GOT3 (cell line): ENCODE measurements around the gene SLC13A3.

Experiments used
- DNase-seq: peaks from one replicate; lab custom pipeline; 2025; ENCODE audit warnings: mixed read lengths; lab: John Stamatoyannopoulos, UW

SLC13A3 gene

GRCh38 chr20:46575937-46576461 is 75.3 kb downstream of the SLC13A3 start:
- no peak for DNase-seq

DNA sequence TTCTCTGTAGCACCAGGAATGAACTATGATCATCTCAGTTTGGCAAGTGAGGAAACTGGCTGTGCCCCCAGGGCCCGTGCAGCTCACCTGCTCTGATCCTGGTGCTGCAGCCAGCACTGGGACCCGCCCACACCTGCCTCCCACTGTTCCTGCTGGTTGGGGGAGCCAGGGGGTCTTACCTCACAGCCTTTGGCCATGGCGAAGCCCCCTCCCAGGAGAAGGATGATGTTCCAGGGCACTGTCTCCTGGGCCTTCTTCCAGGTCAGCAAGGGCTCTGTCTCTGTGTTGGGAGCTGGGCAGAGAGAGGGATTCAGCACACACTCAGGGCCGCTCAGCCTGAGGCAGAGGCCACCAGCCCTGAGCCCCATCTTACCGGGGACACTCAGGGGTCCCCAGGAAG is 75.9 kb downstream of the SLC13A3 start:
- DNase-seq = no peak

DNA sequence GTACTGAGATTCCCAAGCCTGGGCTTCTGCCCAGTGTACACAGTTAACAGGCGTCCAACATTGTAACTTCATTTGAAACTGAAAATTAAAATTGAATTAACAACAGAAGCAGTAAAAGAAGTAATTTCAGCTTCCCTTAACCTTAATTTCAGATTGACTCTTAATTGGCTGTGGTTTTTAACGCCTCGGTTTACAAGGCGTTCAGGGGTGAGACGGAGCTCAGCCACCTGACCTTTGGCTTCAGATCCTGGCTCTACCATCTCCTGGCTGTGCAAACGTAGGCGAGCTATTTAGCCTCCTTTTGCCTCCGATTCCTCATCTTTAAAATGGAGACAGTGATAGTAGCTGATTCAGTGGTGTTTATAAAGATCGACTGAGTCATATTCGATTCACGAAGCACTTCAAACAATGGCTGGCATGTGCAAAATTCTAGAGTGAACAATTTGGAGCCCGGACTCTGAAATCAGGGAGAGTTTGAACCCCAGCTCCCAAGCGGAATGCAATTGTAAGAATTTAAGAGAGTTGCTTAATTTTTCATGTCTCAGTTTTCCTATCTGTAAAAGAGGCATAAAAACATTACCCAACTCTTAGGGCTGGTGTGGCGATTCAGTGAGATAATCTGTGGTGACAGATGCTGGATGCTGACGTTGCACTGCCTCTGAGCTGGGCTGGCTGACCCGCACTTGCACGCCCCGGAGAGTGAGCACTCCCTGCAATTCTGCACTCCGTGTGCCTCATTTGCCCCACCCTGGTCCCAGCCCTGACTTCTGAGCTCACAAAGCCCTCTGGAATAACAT is 77.3 kb downstream of the SLC13A3 start:
- DNase-seq = no peak

DNA sequence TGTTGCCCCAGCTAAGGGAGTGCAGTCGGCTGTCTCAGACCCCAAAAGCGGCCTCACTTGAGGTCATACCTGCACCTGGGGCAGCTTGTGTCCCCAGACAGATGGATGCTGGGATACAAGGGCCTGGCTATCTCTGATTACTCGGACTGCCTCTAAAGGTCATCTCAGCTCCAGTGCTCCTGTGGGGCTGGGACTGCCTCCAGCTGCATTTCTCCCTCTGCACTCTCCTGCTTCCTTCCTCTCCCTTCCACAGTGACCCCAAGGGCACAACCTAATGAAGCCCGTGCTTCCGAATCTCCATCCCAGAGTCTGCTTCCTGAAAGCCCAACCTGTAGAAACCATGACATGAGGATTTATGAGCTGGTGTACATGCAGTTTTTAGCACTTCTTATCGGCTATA is 78.0 kb downstream of the SLC13A3 start:
- DNase-seq = no peak

GRCh38 chr20:46572790-46573189 is 78.5 kb downstream of the SLC13A3 start:
- DNase-seq = no peak

- no peak for DNase-seq
Measured at GRCh38 chr20:46572153-46572552, 79.1 kb downstream of the SLC13A3 start.

DNA sequence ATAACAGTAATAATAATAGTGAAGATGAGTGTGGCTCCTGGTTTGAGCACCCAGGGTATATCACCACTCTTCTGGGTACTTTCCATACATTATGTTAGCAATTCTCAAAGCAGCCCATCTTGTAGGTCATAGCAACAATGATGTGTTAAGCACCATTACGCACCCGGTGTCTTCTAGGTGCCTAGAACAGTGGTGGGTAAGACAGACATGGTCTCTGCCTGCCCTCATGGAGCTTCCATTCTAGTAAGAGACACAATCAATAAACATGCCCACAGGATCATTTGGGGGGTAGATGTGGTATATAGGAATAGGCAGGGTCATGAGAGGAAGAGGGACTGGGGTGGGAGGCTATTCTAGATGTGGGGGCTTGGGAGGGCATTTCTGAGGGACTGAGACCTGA is 79.8 kb downstream of the SLC13A3 start:
- DNase-seq = no peak

- DNase-seq = no peak
Measured at GRCh38 chr20:46570956-46571355, 80.3 kb downstream of the SLC13A3 start.

- DNase-seq = no peak
Measured at GRCh38 chr20:46569961-46570360, 81.3 kb downstream of the SLC13A3 start.

DNA sequence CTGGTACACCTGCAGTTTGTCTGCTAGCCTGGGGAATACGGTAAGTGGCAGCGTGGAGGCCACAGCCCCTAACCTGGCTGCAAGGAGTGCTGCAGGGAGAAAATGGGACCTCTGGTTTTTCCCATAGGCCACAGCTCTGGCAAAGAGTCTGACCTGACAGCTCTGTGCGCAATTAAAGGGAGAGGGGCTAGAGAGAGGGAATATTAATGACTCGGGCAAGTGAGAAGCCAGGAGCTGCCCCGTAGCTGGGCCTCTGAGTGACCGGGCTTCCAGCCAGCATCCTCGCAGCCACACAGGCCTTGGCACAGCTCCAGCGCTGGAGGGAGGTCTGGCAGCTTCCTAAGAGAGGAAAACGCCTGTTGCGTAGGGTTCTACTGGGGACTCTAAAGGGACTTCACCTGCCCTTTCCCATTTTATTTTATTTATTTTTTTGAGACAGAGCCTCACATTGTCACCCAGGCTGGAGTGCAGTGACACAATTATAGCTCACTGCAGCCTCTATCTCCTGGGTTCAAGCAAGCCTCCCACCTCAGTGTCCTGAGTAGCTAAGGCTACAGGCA is 82.6 kb downstream of the SLC13A3 start:
- DNase-seq = peak; percentile 34

- no peak for DNase-seq
Measured at GRCh38 chr20:46566125-46566524, 85.1 kb downstream of the SLC13A3 start.

- DNase-seq = no peak
Measured at GRCh38 chr20:46564241-46564957, 86.9 kb downstream of the SLC13A3 start.

- DNase-seq = no peak
Measured at GRCh38 chr20:46563860-46564221, 87.4 kb downstream of the SLC13A3 start.

- DNase-seq = no peak
Measured at GRCh38 chr20:46563170-46563859, 87.9 kb downstream of the SLC13A3 start.

GRCh38 chr20:46562373-46563169 is 88.7 kb downstream of the SLC13A3 start:
- DNase-seq = peak; percentile 45

- DNase-seq = no peak
Measured at GRCh38 chr20:46562009-46562372, 89.3 kb downstream of the SLC13A3 start.

- DNase-seq = no peak
Measured at GRCh38 chr20:46559685-46560440, 91.4 kb downstream of the SLC13A3 start.

GRCh38 chr20:46559001-46559400 is 92.3 kb downstream of the SLC13A3 start:
- DNase-seq = no peak

- peak; percentile 84 for DNase-seq
Measured at GRCh38 chr20:46558511-46558959, 92.7 kb downstream of the SLC13A3 start.

DNA sequence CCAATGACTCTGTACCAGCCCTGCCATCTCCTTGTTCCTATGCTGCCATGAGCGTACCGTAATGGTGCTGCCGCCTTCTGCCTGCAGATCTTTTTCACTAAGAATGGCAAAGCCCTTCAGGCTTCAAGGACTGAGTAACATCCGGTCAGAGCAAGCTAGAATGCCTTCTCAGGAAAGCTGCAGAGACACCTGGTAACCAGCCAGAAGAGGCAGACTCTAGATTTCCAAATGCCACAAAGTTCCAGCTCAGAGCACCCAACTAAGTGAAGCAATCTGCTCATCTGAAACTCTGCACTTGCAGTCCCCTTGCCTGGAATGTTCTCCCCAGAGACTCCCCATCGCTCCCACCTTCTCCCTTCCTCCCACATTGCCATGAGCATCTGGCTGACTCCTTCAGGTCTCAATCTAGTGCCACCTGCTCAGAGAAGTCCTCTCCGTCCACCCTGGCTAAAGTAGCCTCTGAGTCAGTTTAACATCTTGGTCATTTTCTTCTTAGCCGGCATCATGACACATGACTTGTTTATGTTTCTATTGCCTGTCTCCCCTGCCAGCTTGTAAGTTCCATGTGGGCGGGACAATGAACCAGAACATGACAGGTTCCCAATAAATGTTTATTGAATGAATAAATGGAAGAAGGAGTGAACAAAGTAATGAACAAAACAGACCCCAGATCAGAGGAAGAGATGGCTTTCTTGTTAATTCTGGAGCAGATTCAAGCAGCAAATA is 93.9 kb downstream of the SLC13A3 start:
- no peak for DNase-seq
